GM19395 (cell line): ENCODE data around the gene CYREN.
"Not testable (repeated sequence)": the region's sequence is repeated elsewhere in the genome, so short reads cannot be mapped to it uniquely, and the experiment has no call there.

Source experiments
- ATAC-seq: cut with Tn5 transposase; IDR thresholded peaks from one replicate; pipeline ENCODE4 v1.9.1; 2021; ENCODE audit warnings: mild to moderate bottlenecking, moderate library complexity; ENCODE audit not compliant: unreplicated experiment

Gene CYREN

GRCh38 chr7:135179321-135179925 is 8.9 kb upstream of the CYREN start:
- ATAC-seq = no peak

- ATAC-seq = no peak
Observed at GRCh38 chr7:135178364-135178763, 7.9 kb upstream of the CYREN start.

- ATAC-seq = no peak
Observed at GRCh38 chr7:135177028-135177696, 6.7 kb upstream of the CYREN start.

- no peak for ATAC-seq
Observed at GRCh38 chr7:135175931-135176330, 5.4 kb upstream of the CYREN start.

GRCh38 chr7:135174941-135175340 is 4.4 kb upstream of the CYREN start:
- ATAC-seq = no peak

GRCh38 chr7:135173916-135174315 is 3.4 kb upstream of the CYREN start:
- ATAC-seq = not testable (repeated sequence)

- ATAC-seq = not testable (repeated sequence)
Observed at GRCh38 chr7:135171581-135172291, 1.2 kb upstream of the CYREN start.

- ATAC-seq = peak; percentile 54
Observed at GRCh38 chr7:135170998-135171481, 533 bp upstream of the CYREN start.

GRCh38 chr7:135169964-135170273 is 588 bp downstream of the CYREN start:
- peak; percentile 7 for ATAC-seq

GRCh38 chr7:135169141-135169963 is 1.2 kb downstream of the CYREN start:
- ATAC-seq = peak; percentile 39

- ATAC-seq = no peak
Observed at GRCh38 chr7:135168489-135169140, 1.9 kb downstream of the CYREN start.

- ATAC-seq = no peak
Observed at GRCh38 chr7:135168001-135168400, 2.5 kb downstream of the CYREN start.

GRCh38 chr7:135167365-135167917 is 3.1 kb downstream of the CYREN start:
- no peak for ATAC-seq

- ATAC-seq = no peak
Observed at GRCh38 chr7:135166338-135166990, 4.0 kb downstream of the CYREN start.

- ATAC-seq = no peak
Observed at GRCh38 chr7:135165862-135166261, 4.6 kb downstream of the CYREN start.

- no peak for ATAC-seq
Observed at GRCh38 chr7:135164357-135165061, 6.0 kb downstream of the CYREN start.

GRCh38 chr7:135162382-135163001 is 8.0 kb downstream of the CYREN start:
- no peak for ATAC-seq

GRCh38 chr7:135161669-135162068 is 8.8 kb downstream of the CYREN start:
- ATAC-seq = no peak
